Measurements from ENCODE around the gene RUNX1.

RUNX1 gene

GRCh38 chr21:34946385-34946840 is 102.7 kb downstream of the RUNX1 start:
- no peak for DNase-seq (ENCODE audit: low spot score)

GRCh38 chr21:34945288-34945687 is 103.8 kb downstream of the RUNX1 start:
- DNase-seq (ENCODE audit: low spot score) = no peak

DNA sequence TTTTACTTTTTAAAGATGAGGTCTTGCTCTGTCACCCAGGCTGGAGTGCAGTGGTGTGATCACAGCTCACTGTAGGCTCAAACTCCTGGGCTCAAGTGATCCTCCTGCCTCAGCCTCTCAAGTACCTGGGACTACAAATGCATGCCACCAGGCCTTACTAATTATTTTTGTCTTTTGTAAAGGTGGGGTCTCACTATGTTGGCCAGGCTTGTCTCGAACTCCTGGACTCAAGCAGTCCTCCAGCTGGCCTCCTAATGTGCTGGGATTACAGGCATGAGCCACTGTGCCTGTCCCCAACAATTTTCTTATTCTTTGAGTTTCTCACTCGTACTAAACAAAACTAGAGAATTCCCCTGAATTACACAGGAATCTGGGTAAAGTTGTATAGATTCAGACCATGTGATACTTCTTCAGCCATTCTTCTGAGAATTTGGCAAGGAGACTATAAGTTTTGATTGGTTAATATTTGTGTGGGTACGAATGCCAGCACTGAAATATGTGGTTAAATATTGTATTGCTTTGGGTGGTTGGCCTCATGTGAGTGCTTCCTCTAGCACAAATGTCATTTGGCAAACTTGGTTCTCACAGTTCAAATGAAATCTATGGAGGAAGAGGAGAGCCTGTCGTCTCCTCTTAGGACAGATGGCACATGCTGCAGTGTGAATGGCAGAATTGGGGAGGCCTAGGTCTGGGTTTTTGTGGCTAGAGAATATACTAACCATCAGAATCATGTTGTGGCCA is 104.9 kb downstream of the RUNX1 start:
- DNase-seq (ENCODE audit: low spot score) = no peak

DNA sequence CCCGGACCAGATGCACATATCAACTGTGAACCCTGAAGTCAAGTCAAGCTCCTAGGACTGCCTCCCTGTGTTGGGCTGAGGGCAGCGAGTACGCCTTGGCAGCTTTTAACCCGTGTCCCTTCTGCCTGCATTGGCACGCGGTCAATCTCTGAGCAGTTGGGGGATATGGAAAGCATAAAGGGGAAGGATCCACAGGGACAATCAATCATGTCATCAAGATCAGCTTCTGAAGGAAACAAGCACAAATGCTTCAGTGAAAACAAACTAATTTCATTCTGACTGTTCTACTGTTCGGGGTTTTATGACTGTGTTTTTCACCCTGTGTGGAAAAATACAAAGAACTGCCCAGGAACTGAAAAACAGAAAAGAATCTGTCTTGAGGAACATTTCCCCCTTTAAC is 106.2 kb downstream of the RUNX1 start:
- DNase-seq (ENCODE audit: low spot score) = no peak

GRCh38 chr21:34941162-34941561 is 107.9 kb downstream of the RUNX1 start:
- no peak for DNase-seq (ENCODE audit: low spot score)

GRCh38 chr21:34939673-34940331 is 109.3 kb downstream of the RUNX1 start:
- no peak for DNase-seq (ENCODE audit: low spot score)

DNA sequence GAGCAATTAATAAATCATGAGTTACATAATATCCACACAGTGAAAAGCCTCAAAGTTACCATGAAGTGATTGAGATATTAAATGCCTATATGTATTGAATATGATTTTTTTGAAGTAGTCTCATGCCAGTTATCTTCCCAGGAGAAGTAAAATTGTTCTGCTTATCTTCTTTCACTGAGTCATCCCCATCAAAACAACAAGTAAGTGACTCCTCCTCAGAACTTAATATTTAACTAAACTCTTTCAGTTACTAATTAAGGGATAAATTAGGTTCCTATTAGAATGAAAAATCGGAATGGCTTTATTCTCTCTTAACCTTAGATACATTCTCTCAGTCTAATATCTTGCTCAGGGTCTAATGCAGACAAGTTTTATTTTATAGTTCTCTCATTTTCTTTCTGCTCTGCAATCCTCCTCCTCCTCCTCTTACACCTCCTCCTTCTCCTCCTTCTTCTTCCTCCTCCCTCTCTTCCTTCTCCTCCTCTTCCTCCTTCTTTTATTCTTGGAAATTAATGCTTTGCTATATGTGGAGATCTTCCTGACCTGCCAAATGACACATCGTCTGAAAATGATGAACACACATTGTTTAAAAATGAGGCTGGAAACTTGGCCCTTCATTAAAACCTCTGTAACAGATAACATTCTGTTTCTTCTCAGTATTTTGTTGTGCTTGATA is 110.9 kb downstream of the RUNX1 start:
- DNase-seq (ENCODE audit: low spot score) = no peak

GRCh38 chr21:34936883-34937563 is 112.1 kb downstream of the RUNX1 start:
- DNase-seq (ENCODE audit: low spot score) = no peak

DNA sequence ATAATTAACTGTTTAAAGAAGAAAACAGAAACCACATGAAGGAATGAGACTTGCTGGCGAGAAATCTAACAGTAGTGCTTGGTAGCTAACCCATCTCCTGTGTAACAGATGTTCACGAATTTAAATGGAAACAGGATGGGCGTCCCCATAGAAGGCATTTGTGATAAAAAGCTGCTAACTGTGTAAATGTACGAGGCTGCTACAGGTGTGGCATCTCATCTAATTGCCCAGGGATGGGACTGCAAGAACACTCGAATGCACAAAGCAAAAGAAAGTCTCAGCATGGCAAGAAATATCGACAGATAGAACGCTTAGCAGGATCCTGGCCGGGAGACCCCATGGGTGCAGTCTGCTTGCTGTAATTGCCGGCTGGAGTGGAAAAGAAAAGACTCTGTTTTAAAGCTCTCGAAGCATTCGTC is 112.7 kb downstream of the RUNX1 start:
- DNase-seq (ENCODE audit: low spot score) = no peak

GRCh38 chr21:34935898-34936297 is 113.2 kb downstream of the RUNX1 start:
- no peak for DNase-seq (ENCODE audit: low spot score)

DNA sequence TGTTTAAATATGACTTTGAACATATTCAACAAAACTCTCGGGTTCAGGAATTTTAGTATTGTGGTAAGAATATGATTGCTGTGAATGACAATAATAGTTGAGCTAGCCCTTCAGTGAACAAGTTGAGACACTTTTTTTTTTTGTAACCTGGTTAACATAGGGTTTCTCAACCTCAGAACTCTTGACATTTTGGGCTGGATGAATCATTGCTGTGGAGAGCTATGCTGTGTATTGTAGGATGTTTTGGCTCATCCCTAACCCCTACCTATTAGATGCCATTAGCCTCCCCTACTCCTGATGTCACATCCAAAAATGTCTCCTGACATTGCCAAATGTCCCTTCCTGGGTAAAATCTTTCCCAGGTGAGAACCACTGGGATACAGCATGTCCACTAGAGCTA is 113.7 kb downstream of the RUNX1 start:
- no peak for DNase-seq (ENCODE audit: low spot score)

DNA sequence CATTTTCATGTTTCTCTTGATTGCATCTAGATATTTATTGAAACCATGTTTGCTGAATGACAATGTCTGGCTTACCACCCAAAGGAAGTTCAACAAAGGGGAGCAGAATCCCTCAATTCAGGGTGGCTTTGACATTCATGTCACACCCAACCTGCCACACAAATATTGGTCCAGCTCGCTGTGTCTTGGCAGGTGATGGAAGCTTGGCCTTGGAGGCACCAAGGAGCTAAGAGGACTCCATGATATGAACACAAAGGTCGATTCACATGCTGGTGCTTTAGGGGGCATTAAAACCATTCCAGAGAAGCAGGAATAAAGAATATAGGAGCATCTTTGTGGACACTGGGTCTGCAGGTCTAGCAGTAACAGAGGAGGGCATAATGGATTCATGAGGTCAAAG is 114.8 kb downstream of the RUNX1 start:
- no peak for DNase-seq (ENCODE audit: low spot score)

GRCh38 chr21:34933609-34934335 is 115.3 kb downstream of the RUNX1 start:
- DNase-seq (ENCODE audit: low spot score) = no peak

DNA sequence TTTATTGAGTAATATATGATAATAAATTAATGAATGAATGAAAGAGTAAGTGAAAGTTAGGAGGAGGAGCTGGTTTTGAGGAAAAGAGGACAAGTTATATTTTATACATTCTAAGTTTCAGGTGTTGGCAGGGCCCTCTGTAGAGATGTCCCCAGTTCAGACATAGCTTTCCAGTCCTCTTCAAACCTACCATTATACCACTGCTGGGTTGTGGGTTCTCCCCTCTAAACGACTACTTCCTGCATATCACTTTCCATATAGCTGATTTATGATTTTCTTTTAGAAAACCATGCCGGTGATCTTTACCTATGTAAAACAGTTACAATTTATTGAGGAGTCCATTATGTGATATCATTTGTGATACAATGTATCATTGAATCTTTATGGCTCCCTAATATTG is 116.9 kb downstream of the RUNX1 start:
- DNase-seq (ENCODE audit: low spot score) = no peak

GRCh38 chr21:34930971-34931370 is 118.1 kb downstream of the RUNX1 start:
- DNase-seq (ENCODE audit: low spot score) = no peak

- DNase-seq (ENCODE audit: low spot score) = no peak
These were observed 120.5 kb downstream of the RUNX1 start for GRCh38 chr21:34928637-34929036.

GRCh38 chr21:34927992-34928391 is 121.1 kb downstream of the RUNX1 start:
- DNase-seq (ENCODE audit: low spot score) = no peak

- DNase-seq (ENCODE audit: low spot score) = no peak
These were observed 122.2 kb downstream of the RUNX1 start for GRCh38 chr21:34926803-34927467.

GRCh38 chr21:34925597-34925996 is 123.5 kb downstream of the RUNX1 start:
- no peak for DNase-seq (ENCODE audit: low spot score)

- no peak for DNase-seq (ENCODE audit: low spot score)
These were observed 124.2 kb downstream of the RUNX1 start for GRCh38 chr21:34924771-34925419.

GRCh38 chr21:34924194-34924593 is 124.9 kb downstream of the RUNX1 start:
- no peak for DNase-seq (ENCODE audit: low spot score)

Data from AG08396 (cell line).